Activated CD8-positive, alpha-beta memory T cell treated with anti-CD3 and anti-CD28 coated beads for 4 hours (primary cell): ENCODE measurements around the gene CEP164.

Experiments
- DNase-seq, 2 donors: peaks; one replicate each; pipeline ENCODE4 v3.0.0-alpha.2; 2020; ENCODE audit warnings: low read depth in 2 of 2

The CEP164 gene

DNA sequence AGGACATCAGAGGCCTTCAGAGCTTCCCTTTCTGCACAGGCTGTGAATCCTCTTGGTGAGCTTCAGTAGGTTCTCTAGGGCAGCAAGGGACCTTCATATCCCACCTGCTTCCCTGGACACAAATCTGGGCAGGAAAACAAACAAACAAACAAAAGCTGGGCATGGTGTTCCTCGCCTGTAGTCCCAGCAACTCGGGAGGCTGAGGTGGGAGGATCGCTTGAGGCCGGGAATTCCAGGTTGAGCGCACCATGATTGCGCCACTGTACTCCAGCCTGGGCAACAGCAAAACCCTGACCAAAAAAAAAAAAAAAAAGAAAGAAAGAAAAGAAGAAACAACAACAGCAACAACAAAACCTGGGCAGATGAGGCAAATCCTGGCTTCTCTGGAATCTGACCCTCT is 92.9 kb downstream of the CEP164 start:
- DNase-seq = no peak

GRCh38 chr11:117421041-117421440 is 93.4 kb downstream of the CEP164 start:
- no peak for DNase-seq

- DNase-seq = no peak
Observed at GRCh38 chr11:117421476-117421875, 93.8 kb downstream of the CEP164 start.

GRCh38 chr11:117423046-117423575 is 95.5 kb downstream of the CEP164 start:
- DNase-seq = no peak

- DNase-seq = no peak
Observed at GRCh38 chr11:117424781-117425180, 97.1 kb downstream of the CEP164 start.

GRCh38 chr11:117425679-117426296 is 98.1 kb downstream of the CEP164 start:
- DNase-seq = no peak

GRCh38 chr11:117426297-117426685 is 98.6 kb downstream of the CEP164 start:
- DNase-seq = peak; percentile 17 to 35

GRCh38 chr11:117426941-117427340 is 99.3 kb downstream of the CEP164 start:
- no peak for DNase-seq

DNA sequence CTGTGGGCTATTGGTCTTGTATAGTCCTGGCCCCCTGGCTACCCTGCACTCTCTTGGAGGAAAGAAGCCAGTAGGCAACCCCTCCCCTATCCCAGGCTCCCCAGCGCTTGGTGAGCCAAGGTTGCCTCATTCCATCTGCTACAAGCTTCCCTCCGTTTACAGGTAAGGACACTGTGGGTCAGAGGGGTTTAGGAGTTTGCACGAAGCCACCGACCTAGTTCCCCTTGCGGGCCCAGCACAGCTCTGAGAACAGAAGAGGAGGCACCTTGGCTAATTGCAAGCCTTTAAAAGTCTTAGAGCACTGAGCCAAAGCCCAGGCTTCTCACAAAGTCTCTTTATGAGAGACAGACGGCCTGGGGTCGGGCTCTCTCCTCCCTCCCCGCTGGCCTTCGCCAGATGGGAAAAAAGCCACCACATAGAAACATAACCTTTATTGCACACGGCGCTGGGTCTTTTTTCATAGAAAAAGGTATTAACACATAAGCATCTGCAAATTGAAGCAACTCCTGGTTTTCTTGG is 99.8 kb downstream of the CEP164 start:
- DNase-seq = no peak

DNA sequence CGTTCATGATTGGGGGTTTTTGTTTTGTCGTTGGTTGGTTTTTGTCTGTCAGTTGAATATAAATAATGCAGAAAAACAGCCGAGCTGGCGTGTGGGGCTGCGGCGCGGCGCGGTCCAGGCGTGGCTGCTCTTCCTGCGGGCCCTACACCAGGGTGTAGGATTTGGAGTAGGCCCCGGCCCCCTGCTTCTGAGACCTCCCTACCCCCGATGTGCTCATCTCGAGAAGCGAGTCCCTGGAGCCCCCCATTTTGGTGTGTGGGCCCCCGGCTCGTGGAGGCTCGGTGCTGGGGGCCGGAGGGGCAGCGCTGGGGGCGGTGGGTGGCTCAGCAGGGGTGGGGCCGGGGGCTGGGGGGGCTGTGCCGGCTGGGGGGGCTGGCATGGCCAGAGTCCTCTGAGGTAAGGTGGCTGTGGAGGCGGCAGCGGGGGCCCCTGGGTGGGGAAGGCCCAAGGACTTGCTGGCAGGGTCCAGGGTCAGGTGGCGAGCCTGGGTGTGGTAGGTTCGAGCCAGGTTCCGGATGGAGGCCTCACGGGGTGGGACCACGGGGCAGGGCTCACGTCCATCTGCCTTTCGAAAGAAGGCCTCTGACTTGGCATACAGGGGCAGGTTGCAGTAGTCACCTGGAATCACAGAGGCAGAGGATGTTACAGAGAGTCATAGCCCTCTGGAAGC is 100.7 kb downstream of the CEP164 start:
- no peak for DNase-seq

DNA sequence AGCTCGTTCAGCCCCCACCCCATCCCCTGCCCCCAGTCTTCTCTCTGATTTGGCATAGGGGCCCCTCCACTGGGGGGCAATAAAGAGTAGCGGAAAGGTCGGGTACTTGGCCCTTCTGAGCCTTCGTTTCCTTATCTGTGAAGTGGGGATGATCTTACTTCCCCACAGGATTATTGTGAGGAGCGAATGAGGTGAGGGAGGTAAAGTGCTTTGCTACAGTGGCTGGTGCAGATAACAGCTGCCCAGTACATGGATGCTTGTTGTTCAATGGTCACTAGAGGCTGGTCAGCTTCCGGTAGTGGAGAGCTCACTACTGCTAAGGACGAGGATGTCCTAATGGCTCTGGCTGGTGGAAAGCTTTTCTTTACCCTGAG is 101.2 kb downstream of the CEP164 start:
- DNase-seq = no peak

DNA sequence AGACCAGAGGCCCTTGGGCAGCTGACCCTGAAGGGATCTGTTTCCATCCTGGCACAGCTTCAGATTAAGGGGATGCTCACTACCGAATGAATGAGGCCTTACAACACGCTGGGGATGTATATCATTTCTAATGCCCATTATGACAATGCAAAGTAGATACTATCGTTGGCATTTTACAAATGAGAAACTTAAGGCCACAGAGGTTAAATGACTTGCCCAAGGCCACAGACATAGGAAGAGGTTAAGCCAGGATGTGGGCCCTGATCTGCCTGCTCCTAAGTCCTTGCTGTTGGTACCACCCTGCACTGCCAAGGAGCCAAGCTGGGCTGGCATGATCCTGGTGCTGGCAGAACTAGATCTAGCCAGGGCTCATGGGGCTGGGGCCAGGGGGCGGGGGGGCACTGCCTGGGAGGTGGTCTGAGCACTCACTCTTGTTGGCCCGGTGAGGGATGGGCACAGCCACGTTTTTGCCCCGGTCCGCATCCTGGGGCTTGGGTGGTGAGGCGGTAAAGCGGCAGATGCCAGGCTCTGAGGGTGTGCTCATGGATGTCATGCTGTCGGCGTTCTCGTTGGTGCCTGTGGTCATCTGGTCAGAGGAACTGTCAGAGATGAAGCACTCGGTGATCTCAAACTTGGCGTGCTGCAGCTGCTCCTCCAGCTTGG is 102.8 kb downstream of the CEP164 start:
- no peak for DNase-seq

DNA sequence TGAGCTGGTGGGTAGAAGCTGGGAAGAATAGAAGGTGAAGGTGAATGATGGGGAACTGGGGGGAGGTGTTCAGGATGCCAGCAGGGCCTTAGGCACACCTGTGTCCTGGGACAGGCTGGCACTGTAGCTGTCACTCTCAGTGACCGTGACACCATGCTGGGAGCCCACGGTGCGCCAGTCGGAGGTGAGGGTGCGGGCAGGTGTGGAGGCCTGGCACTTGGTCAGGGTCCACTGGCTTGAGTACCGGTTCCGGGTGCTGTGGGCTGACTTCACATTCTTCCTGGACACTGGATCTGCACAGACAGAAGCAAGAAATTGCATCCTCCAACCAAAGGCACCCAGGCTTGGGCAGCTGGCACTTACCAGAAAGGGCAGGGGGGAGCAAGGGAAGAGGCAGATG is 103.8 kb downstream of the CEP164 start:
- DNase-seq = no peak

GRCh38 chr11:117433717-117434116 is 106.1 kb downstream of the CEP164 start:
- DNase-seq = no peak

DNA sequence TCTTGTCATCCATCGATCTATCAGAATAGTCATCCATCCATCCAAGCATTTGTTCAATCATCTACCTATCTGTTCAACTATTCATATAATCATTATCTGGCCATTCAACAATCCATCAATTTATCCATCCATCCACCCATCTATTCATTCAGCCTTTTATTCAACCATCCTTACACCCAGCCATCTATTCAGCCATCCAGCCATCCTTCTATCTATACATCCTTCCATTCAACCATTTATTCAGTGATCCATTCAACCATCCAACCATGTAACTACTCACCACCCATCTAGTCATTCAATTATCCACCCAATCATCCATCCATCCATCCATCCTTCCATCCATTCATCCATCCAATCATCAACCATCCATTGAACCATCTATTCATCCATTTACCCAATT is 106.8 kb downstream of the CEP164 start:
- DNase-seq = no peak

GRCh38 chr11:117435326-117435725 is 107.7 kb downstream of the CEP164 start:
- DNase-seq = no peak

- no peak for DNase-seq
Observed at GRCh38 chr11:117437041-117437790, 109.6 kb downstream of the CEP164 start.

GRCh38 chr11:117437791-117438130 is 110.1 kb downstream of the CEP164 start:
- DNase-seq = no peak

GRCh38 chr11:117438371-117439000 is 110.8 kb downstream of the CEP164 start:
- no peak for DNase-seq

- DNase-seq = no peak
Observed at GRCh38 chr11:117439256-117439655, 111.6 kb downstream of the CEP164 start.

- DNase-seq = no peak
Observed at GRCh38 chr11:117440258-117440657, 112.6 kb downstream of the CEP164 start.
